NCI-H128 (cell line): ENCODE data around the gene RPP14.
A peak's percentile ranks its signal among the peaks of the same experiment; 100 is the strongest.
"Not testable (repeated sequence)": the region's sequence is repeated elsewhere in the genome, so short reads cannot be mapped to it uniquely, and the experiment has no call there.

Experiments
- DNase-seq: peaks from one replicate; lab custom pipeline; 2025; ENCODE audit not compliant: unreplicated experiment; lab: John Stamatoyannopoulos, UW

Gene RPP14

DNA sequence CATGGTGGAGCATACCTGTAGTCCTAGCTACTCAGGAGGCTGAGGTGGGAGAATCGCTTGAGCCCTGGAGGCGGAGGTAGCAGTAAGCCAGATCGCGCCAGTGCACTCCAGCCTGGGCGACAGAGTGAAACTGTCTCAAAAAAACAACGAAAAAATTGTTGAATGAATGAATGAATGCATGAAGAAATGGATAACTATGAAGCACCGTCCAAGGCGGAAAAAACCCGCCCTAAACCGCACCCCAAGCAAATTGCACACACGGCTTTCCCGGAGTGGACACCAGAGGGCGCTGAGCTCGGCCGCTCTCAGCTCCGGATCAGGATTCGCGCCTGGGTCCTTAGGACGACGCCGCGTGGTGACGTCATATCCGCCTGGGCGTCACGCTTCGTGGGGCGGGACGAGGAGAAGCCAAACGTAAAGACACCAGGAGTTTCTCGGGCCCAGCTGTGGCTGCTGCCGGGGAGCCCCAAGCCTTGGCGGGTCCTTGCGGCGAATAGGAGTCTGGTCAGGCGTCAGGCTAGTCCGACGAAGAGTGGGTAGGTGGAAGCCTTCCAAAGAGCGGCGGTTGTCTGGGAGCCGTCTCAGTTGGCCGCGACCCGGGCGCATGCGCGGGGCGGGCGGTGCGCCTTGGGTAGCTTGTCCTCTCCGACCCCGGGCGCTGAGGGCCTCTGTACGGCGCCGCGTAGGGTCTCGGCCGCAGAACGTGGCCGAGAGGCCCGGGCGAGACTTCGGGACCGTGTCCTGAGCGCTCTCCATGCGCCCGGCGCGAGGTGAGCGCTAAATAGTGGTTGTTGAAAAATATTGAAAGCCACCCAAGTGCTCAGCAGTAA is at the start of gene RPP14, which contains the start of gene HTD2:
Gene RPP14, plus strand, starts transcription at position 364 of the 830 bp plus-strand sequence. CDS start 4,085 bp downstream, outside the sequence.
Gene HTD2, plus strand, starts transcription at position 639 of the 830 bp plus-strand sequence. CDS start 11,094 bp downstream, outside the sequence.
- peak; percentile 91 for DNase-seq

DNA sequence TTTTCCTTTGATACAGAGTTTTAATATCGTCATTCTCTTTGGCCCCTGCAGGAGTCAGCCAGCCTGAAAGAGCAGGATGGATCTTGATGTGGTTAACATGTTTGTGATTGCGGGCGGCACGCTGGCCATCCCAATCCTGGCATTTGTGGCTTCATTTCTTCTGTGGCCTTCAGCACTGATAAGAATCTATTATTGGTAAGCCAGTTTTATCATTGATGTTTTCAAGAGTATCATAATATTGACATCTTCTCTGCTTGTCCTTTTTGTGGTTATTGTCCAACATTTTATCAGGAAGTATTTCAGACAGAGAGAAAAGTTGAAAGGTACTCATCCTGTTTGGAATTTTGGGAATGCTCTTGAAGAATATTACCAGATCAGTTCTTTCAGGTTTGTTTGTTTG is 49.5 kb upstream of the RPP14 start:
- DNase-seq = no peak

DNA sequence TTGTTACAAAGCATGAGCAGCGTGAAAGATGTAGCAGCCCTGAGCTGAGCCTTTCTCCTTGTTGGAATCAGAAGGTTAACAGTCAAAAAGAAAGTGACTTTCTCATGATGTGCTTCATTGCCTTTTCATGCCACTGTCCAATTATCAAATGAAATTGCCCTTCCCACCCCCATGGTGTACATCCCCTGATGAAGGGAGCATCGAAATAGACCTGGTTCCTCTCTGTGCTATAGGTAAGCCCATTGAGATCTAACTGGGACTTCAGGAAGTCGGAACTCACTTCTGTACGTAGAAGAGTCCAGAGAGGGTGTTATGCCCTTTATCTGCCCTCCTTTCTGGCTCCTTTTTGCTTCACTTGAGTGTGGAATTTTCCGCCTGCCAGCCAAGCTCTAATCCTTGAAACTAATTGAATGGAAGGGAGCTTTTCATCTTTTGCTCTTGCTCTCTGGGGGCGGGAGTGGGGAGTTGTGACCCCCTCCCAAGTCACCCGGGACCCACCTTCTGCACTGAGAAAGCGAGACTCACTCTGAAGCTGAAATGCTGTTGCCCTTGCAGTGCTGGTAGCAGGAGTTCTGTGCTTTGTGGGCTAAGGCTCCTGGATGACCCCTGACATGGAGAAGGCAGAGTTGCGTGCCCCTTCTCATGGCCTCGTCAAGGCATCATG is 47.5 kb upstream of the RPP14 start:
- DNase-seq = no peak

DNA sequence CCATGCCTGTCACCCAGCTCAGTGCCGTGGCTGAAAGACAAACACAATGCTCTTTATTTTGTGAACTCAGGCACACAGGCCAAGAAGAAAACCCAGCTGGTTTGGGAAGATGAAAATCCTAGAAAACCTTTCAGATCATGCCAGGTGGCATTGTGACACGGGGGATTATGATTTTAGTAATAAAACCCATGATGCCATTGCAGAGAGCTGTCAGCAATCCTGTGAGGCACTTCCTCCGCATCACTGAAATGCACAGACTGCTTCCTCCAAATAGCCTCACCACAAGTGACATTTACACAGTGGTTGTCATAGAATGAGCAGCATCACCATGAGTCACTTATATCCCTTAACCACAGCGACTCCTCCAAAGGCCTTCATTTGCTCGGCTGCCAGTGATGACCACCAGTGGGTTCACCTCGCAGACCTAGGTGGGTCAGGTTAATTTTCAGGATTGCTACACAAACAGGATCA is 45.7 kb upstream of the RPP14 start:
- DNase-seq = no peak

DNA sequence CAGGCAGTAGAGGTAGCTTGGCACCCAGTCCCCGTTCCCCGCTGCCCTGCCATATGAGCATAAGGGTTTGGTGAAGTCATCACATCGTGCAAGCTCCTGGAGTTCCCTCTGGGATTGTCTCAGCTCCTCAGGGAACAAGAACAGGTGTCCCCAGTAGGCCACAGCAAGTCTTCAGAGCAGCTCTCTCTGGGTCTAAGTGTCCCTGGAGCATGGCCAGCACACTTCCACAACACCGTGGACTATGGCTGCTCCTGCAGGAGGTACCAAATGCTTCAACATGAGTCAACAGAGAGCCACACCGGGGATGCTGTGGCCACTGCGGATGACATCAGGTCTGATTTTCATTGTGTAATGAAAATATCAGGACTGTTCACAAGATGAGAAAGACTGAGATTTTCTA is 45.3 kb upstream of the RPP14 start:
- DNase-seq = no peak

DNA sequence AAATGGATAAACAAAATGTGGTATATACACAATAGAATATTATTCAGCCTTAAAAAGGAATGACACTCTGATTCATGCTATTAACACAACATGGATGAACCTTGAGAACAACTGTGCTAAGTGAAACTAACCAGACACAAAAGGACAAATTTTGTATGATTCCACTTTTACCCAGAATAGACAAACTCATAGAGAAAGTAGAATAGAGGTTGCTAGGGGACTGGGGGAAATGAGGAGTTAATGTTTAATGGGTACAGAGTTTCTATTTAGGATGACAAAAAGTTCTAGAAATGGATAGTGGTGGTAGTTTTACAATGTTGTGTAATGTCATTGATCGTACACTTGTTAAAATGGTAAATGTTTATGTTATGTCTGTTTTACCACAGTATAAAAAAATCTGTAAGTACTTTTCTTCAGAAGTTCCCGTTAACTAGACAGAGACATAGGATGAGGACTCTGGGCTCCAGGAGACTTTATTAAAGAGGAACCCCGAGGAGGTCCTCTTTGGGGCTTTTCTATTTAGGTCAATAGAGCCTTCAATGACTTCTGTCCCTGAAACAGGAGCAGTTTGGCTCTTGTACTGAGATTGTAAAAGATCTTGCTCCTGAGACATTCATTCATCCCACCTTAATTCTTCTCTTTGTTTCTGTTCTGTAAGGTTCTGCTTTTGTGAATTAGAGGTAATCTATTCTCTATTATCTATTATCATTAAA is 43.9 kb upstream of the RPP14 start:
- DNase-seq = no peak

DNA sequence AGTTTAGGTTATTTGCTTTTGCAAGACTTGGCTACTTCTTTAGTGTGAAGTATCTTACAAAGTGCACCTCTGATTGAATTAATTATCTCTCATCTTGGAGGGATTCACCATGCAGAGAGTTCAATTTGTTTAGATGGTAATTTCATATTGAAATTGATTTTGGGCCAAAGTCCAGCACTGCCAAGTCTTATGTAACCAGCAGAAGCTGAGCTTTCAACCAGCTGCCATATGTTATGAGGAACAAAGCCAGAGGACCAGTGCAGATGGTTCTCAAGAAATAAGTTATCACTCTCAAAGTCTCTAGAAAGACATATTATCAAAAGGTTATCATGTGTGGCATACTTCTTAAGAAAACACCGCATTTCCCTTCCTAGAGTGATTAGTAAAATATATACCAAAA is 39.5 kb upstream of the RPP14 start:
- no peak for DNase-seq

DNA sequence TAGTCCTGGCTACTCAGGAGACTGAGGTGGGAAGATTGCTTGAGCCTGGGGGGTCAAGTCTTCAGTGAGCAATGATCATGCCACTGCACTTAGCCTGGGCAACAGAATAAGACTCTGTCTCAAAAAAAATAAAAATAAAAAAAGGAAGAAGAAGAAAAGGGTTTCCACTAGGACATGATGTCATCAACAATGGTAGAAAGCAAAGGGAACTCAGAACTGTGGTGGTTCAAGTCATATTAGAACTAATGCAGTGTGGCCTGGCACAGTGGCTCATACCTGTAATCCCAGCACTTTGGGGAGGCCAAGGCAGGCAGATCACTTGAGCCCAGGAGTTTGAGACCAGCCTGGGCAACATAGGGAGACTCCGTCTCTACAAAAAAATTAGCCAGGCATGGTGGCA is 38.5 kb upstream of the RPP14 start:
- not testable (repeated sequence) for DNase-seq

DNA sequence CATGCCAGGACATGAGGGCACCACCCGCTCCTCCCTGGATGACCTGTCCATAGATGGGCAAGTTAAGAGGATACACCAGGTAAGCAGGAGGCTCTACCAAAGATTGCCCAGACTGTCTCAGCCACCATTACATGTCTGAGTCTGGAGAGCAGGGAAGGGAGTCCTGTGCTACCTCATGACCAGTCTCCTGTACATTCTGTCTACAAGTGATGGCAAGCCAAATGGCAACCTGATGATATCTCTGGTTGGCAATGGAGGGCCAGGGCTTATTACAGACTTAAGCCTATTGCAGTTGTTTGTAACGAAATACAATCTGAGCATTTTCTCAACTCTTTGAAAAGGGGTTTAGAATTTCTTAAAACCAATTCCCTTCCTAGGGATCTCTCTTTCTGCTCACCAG is 36.7 kb upstream of the RPP14 start:
- no peak for DNase-seq

DNA sequence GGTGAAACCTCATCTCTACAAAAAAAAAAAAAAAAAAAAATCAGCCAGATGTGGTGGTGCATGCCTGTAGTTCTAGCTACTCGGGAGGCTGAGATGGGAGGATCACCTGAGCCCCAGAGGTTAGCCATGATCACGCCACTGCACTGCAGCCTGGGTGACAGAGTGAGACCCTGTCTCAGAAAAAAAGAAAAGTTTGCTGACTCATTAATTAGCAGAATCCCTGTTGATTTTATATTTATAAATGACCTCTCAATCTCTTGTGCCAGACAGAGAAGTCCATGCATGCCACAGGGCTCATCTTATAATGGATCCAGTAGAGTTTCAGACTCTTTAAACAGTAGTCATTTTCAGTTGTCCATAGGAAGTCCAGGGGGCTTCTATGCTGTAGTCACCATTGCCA is 35.6 kb upstream of the RPP14 start:
- DNase-seq = no peak

DNA sequence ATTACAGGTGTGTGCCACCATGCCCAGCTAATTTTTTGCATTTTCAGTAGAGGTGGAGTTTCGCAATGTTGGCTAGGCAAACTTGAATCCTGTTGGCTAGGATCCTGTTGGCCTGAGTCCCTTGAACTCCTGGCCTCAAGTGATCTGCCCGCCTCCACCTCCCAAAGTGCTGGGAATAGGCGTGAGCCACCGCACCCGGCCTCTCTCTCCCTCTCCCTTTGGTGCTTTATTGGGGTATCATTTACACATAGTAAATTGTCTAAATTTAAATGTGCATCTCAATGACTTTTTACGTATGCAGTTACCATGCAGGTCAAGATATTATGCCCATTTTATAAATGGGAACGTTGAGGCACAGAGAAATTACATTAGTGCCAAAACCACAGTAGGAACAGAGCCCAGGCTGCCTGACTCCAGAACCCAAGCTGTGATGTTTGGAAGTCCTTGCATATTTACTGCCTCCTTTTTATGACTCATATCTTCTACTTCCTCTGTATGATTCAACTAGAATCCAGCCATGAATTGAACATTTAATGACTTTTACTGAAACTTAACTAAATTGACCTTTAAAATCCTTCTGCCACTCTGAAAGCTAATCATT is 34.0 kb upstream of the RPP14 start:
- no peak for DNase-seq

DNA sequence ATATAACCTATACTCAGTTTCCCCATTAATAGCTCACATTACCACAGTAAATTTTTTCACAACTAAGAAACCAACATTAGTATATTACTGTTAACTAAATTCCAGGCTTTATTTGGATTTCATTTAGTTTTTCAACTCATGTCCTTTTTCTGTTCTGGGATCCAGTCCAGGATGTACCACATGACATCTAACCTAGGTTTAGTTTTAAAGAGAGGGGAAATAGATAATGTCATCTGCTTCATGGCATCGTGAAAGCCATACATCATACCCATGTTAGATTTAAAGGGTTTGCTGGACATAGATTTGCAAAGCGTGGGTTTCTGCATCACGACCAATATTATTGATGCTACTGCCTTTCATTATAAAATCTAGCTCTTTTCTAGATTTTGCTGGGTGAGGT is 33.2 kb upstream of the RPP14 start:
- DNase-seq = no peak

DNA sequence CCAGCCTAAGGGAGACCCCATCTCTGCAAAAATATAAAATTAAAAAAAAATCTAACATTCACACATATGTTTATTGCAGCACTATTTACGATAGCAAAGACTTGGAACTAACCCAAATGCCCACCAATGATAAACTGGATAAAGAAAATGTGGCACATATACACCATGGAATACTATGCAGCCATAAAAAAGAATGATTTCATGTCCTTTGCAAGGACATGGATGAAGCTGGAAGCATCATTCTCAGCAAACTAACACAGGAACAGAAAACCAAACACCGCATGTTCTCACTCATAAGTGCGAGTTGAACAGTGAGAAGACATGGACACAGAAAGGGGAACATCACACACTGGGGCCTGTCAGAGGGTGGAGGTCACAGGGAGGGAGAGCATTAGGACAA is 32.7 kb upstream of the RPP14 start:
- DNase-seq = not testable (repeated sequence)

DNA sequence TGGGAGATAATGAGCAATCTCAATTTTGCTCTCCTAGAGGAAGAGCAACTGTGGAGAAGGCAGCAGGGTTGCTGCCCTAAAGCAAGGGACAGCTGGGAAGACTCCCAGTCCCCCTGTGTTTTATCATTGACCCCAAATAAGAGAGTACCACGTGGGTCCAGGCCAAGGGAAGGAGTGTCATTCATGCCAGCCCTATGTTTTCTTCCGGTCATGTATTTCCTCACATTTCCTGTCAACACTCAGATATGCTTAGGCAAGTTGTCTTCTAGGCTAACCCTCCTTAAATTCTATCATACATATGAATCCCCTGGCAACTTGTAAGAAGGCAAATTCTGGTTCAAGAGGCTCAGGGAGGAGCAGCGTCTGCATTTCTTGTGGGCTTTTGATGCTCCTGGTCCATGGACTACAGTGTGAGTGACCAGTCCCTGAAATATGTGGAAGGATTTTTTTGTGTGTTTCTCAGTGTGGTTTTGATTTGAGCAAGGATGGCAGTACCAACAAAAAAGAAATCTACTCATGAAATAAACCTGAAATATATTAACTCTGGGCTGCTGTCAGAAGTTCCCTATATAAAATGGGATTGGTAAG is 31.9 kb upstream of the RPP14 start:
- no peak for DNase-seq

DNA sequence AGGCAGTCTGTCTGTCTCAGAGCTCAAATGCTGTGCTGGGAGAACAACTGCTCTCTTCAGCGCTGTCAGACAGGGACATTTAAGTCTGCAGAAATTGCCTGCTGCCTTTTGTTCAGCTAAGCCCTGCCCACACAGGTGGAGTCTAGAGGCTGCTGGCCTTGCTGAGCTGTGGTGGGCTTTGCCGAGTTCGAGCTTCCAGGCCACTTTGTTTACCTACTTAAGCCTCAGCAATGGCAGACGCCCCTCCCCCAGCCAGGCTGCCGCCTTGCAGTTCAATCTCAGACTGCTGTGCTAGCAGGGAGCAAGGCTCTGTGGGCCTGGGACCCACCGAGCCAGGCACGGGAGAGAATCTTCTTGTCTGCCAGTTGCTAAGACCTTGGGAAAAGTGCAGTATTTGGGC is 25.0 kb upstream of the RPP14 start:
- DNase-seq = no peak

DNA sequence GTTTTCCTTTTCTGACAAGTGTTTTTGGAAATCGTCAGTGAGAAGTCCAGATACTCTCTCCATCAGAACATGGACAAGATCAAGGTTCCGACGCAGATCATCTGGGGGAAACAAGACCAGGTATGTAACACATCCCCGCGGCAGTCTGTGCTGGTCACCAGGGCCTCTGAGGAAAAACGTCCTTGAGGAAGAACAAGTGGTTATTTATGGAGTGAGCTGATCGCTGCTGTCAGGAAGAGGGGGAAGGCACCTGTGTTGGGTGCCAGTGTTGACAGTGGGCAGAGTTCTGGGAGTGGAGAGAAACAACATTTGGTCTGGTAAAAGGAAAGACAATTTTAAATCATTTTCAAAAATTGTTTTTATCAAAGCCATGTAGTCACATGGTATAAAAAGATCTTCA is 20.7 kb upstream of the RPP14 start:
- DNase-seq = no peak

DNA sequence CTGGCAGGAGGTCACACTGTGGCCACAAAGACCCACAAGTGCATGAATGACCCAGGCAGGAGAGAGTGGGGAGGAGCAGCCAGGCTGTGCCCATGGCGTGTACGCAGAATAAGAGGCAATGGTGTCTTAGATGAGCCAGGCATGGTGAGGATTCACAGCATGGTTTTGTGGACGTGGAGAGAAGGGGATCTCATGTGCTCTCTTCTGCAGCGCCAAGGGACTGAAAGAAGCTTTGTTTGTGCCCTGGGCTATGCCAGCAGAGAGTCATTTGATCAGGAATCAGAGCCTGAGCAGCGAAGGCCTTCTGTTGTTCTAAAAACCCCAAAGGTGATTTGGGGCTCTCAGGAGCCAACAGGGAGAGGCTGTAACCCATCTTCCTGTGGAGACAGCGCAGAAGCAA is 18.7 kb upstream of the RPP14 start:
- no peak for DNase-seq

DNA sequence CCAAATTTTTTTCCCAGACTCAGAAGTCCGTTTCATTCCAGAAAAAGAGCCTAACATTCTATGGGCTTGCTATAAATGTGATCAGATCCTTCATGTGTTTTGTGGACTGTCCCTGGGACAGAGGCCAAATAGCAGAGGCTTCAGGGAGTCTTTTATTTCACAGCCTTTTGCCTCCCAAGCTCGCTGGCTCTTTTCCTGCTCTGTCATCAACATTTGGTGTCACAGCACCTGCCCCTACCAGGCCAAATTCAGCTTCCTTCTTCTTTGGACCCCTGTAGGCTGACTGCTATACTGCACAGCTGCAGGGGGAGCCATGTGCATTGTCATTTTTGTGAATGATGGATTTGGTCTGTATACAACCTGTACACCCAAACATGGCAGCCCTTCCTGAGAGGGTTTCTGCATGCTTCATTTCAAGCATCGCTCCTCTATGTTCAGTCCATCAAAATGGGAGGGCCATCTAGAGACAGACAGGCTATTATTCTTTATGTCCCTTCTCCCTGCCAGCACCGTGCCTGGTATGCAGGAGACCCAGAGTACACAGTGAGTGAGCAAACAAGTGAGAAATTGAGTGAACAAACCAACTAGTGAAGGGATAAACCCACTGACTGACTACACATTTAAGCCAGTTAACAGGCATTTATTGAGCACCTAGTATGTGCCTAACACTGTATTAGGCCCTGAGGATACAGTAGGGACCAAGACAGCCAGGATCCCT is 17.9 kb upstream of the RPP14 start:
- no peak for DNase-seq

DNA sequence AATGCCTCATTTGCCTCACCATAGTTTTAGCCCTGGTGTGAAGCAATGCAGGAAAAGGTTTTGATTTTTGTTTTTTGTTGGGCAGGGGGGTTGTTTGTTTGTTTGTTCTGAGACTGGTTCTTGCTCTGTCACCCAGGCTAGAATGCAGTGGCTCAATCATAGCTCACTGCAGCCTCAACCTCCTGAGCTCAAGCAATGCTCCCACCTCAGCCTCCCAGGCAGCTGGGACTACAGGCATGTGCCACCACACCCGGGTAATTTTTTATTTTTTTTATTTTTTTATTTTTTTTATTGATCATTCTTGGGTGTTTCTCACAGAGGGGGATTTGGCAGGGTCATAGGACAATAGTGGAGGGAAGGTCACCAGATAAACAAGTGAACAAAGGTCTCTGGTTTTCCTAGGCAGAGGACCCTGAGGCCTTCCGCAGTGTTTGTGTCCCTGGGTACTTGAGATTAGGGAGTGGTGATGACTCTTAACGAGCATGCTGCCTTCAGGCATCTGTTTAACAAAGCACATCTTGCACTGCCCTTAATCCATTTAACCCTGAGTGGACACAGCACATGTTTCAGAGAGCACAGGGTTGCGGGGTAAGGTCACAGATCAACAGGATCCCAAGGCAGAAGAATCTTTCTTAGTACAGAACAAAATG is 17.0 kb upstream of the RPP14 start:
- DNase-seq = not testable (repeated sequence)

DNA sequence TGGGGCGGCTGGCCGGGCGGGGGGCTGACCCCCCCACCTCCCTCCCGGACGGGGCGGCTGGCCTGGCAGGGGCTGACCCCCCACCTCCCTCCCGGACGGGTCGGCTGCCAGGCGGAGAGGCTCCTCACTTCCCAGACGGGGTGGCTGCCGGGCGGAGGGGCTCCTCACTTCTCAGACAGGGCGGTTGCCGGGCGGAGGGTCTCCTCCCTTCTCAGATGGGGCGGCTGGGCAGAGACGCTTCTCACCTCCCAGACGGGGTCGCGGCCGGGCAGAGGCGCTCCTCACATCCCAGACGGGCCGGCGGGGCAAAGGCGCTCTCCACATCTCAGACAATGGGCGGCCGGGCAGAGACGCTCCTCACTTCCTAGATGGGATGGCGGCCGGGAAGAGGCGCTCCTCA is 15.6 kb upstream of the RPP14 start:
- DNase-seq = not testable (repeated sequence)
